Measurements from ENCODE around the gene TGFBR3. TPM values are rescaled to one million over a fixed set of nuclear protein-coding genes. Genes with fewer than 3 reads are reported as not detected.

The TGFBR3 gene
- total and polyA plus RNA-seq, 12 donors, result 6.6 to 36.7 (median 24.3) TPM

DNA sequence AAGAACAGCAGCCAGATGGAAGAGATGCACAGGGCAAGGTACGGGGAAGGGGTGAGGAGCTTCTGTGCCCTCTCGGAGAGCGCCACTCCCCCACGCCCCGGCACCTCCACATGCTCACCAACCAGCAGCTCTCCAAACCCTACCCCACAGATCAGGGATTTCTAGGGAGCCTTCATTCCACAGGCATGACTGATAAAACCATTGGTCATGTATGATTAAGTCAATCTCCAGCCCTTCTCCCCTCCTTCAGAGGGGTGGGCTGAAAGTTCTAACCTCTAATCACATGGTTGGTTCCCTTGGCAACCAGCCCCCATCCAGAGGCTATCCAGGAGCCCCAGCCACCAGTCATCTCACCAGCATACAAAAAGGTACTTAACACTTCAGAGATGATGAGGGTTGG, 144.7 kb downstream of the TGFBR3 start:
- 99 to 100% methylated on average over 5 of the region's 5 CpGs for WGBS, 2 donors
- Histone ChIP-seq H3K27ac (no peak overlapping the region), H3K4me1 (peaks cover 9 to 62% (median 43%) of the 10 kb centered on the region in 9 donors), H3K4me3 (no peak overlapping the region), H3K27me3 (no peaks in the 10 kb centered on the region), H3K9me3 (peaks cover 0 to 1% (median 0%) of the 10 kb centered on the region in 11 donors), H3K36me3 (peaks cover 0 to 14% (median 0%) of the 10 kb centered on the region in 9 donors)
- TF ChIP-seq, protein P1, sequence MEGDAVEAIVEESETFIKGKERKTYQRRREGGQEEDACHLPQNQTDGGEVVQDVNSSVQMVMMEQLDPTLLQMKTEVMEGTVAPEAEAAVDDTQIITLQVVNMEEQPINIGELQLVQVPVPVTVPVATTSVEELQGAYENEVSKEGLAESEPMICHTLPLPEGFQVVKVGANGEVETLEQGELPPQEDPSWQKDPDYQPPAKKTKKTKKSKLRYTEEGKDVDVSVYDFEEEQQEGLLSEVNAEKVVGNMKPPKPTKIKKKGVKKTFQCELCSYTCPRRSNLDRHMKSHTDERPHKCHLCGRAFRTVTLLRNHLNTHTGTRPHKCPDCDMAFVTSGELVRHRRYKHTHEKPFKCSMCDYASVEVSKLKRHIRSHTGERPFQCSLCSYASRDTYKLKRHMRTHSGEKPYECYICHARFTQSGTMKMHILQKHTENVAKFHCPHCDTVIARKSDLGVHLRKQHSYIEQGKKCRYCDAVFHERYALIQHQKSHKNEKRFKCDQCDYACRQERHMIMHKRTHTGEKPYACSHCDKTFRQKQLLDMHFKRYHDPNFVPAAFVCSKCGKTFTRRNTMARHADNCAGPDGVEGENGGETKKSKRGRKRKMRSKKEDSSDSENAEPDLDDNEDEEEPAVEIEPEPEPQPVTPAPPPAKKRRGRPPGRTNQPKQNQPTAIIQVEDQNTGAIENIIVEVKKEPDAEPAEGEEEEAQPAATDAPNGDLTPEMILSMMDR (IDR thresholded peaks at IDR 0.05), result no peak
- intact Hi-C loops (cut with DNase I), result loop anchor here in 1 of 10 donors (10.0 kb wide), 1 partner anchor 144 kb away; the partner anchor contains the start of gene TGFBR3
- DNase-seq (no peak), ATAC-seq (no peak)

DNA sequence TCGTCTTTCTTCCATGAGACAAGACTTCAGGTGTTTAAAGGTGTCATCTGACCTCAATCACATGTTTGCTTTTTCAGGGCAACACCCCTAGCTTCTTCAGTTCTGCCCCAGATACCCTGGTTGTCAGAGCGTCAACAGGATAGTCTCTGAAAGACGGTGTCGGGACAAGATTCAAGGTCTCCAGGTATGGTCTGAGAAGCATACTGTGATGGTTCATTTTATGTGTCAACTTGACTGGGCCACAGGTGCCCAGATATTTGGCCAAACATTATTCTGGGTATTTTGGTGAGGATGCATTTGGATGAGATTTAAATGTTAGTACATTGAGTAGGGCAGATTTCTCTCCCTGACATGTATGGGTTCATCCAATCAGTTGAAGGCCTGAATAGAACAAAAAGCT, 148.3 kb downstream of the TGFBR3 start:
- H3K4me3 ChIP-seq, result no peak overlapping the region
- H3K4me1 ChIP-seq, result peaks cover 3 to 48% (median 32%) of the 10 kb centered on the region in 9 donors
- DNase-seq (no peak), ATAC-seq (no peak)
- H3K9me3 ChIP-seq, result no peaks in the 10 kb centered on the region
- TF ChIP-seq, protein P1 (IDR thresholded peaks at IDR 0.05), result no peak
- WGBS, 2 donors, result 95 to 99% methylated on average over 4 of the region's 4 CpGs
- no peaks in the 10 kb centered on the region for H3K27me3 ChIP-seq
- intact Hi-C loops (cut with DNase I), result loop anchor here in 1 of 10 donors (10.0 kb wide), 1 partner anchor 87 kb away; no protein-coding TSS in a partner anchor
- peak overlapping the region in 8 of 10 donors; percentile 51 to 73 (median 62) for H3K27ac ChIP-seq
- peaks cover 0 to 20% (median 0%) of the 10 kb centered on the region in 9 donors for H3K36me3 ChIP-seq

DNA sequence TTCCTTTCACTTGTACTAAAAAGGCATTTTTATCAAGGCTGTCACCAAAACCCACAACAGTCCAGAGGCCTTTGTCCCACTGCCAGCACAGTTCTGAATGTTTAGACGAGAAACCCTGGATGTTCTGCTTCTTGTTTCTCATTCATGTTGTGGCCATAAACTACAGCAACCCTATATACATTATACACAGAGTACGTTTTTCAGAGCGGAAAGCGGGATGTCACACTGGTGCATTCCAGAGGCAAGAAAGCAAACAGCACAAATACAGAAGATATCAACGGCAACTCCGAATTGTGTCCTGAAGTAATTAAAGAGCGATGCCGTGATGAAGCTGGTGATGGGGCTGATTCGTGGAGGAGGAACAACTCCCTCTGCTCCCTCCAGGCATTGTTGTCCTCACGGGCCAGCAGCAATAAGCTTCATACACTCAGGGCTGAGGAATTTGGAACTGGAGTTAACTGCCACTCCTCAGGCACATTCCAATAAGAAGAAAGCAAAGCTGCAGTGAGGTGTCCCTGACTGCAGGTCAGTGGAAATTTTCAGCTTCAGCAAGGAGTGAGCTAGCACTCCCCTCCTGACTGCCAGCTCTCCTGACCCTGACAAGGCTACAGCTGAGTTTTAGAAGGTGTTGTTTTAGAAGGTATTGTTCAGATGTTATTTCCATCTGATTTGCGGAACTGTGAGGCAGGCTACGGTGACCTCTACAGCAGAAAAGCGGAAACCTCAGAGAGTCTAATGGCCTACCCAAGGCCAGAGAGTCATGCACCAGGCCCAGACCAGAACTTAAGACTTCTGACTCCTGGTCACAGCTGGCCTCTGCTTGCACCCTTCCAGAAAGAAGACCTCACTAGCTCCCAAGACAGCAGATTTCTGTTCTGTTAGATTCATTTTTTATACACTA, 149.0 kb downstream of the TGFBR3 start:
- TF ChIP-seq, protein P1 (IDR thresholded peaks at IDR 0.05), result no peak
- ATAC-seq (peak; percentile 43 to 83 (median 62)), DNase-seq (no peak)
- H3K27me3 ChIP-seq, result no peaks in the 10 kb centered on the region
- WGBS, 2 donors, result 46 to 48% methylated on average over 13 of the region's 13 CpGs
- intact Hi-C loops (cut with DNase I), result loop anchor here in 1 of 10 donors (10.0 kb wide), 1 partner anchor 88 kb away; no protein-coding TSS in a partner anchor
- H3K36me3 ChIP-seq, result peaks cover 0 to 24% (median 0%) of the 10 kb centered on the region in 9 donors
- H3K9me3 ChIP-seq, result no peaks in the 10 kb centered on the region
- H3K27ac ChIP-seq, result peak overlapping the region; percentile 51 to 73 (median 62)
- peaks cover 3 to 48% (median 32%) of the 10 kb centered on the region in 9 donors for H3K4me1 ChIP-seq
- no peak overlapping the region for H3K4me3 ChIP-seq

DNA sequence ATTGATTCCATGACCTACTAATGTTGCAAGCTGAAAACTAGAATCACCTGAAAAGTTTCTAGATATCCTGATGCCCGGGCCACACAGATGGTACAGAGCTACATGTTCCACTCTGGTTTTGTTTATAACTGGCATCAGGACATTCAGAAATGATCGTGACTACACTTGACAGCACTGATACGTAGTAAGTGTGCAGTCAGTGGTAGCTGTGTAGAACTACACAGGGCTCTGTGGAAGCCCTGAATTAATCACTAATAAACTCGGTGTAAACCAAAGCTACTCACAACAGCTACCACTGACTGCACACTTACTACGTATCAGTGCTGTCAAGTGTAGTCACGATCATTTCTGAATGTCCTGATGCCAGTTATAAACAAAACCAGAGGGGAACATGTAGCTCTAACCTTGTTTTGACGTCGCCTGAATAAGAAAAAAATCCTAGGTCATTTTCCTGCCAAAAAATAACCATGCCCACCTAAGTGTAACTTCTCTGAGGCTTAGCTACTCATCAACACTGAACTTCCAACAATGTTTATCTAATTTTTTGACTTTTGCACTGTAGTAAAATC, 149.7 kb downstream of the TGFBR3 start:
- H3K9me3 ChIP-seq, result no peaks in the 10 kb centered on the region
- peak overlapping the region; percentile 51 to 73 (median 62) for H3K27ac ChIP-seq
- no peak overlapping the region for H3K4me3 ChIP-seq
- DNase-seq (no peak), ATAC-seq (peak; percentile 19 to 78 (median 38))
- H3K36me3 ChIP-seq, result peaks cover 0 to 24% (median 0%) of the 10 kb centered on the region in 9 donors
- 28 to 49% methylated on average over 8 of the region's 8 CpGs for WGBS, 2 donors
- no peaks in the 10 kb centered on the region for H3K27me3 ChIP-seq
- peaks cover 8 to 51% (median 39%) of the 10 kb centered on the region in 9 donors for H3K4me1 ChIP-seq
- intact Hi-C loops (cut with DNase I), result loop anchor here in 1 of 10 donors (10.0 kb wide), 1 partner anchor 89 kb away; no protein-coding TSS in a partner anchor
- TF ChIP-seq, protein P1 (IDR thresholded peaks at IDR 0.05), result no peak
